Right lobe of liver (tissue), 4 donors: ENCODE data around the gene HS1BP3.

ENCODE experiments used
- POLR2A ChIP-seq: fragments of 450-650 bp; IDR thresholded peaks from one replicate; pipeline ENCODE4 v1.6.1; 2017; ENCODE audit warnings: antibody characterized with exemption, mild to moderate bottlenecking
- TF ChIP-seq, protein P1 (sequence below), 4 donors: fragments of 200-600 bp in 3 of 4; fragments of 450-650 bp in 1 of 4; IDR thresholded peaks; one replicate each; pipeline versions ENCODE4 v1.5.1 to v1.8.0; 2016 to 2022; ENCODE audit warnings: antibody characterized with exemption in 4 of 4, mild to moderate bottlenecking in 2 of 4
- donor health status: DM: no; HTN: no; CAD: no.
- donor health status: DM: no; HTN: no; CAD: no.
- donor health status: DM: no; HTN: yes; CAD: no.

DNA sequence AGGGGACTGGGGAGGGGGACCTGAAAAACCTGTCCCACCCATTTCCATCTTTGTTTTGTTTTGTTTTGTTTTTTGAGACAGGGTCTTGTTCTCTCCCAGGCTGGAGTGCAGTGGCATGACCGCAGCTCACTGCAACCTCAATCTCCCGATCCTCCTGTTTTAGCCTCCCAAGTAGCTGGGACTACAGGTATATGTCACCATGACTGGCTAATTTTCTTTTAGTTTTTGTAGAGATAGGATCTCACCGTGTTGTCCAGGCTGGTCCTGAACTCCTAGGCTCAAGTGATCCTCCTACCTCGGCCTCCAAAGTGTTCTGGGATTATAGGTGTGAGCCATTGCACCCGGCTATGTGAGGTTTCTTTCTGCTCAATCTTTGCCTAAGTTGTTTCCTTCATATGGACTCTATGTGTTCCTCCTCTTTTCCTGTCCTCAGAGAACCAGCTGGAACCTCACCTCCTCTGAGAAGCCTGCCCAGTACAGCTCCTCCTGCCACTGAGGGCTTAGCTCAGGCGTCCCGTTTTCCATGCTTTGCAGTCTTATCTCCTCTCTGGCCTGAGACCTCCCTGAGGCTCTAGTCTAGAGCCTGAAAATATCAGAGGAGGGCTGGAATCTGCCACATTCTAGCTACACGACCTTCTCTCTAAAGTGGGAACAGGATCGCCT lies 74.8 kb downstream of the HS1BP3 start:
- TF ChIP-seq POLR2A = no peak
- TF ChIP-seq, protein P1, sequence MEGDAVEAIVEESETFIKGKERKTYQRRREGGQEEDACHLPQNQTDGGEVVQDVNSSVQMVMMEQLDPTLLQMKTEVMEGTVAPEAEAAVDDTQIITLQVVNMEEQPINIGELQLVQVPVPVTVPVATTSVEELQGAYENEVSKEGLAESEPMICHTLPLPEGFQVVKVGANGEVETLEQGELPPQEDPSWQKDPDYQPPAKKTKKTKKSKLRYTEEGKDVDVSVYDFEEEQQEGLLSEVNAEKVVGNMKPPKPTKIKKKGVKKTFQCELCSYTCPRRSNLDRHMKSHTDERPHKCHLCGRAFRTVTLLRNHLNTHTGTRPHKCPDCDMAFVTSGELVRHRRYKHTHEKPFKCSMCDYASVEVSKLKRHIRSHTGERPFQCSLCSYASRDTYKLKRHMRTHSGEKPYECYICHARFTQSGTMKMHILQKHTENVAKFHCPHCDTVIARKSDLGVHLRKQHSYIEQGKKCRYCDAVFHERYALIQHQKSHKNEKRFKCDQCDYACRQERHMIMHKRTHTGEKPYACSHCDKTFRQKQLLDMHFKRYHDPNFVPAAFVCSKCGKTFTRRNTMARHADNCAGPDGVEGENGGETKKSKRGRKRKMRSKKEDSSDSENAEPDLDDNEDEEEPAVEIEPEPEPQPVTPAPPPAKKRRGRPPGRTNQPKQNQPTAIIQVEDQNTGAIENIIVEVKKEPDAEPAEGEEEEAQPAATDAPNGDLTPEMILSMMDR (IDR thresholded peaks at IDR 0.05) = no peak
